Measurements from ENCODE around the gene SPON1.
A peak's percentile ranks its signal among the peaks of the same experiment; 100 is the strongest.
"Not testable (repeated sequence)": the region's sequence is repeated elsewhere in the genome, so short reads cannot be mapped to it uniquely, and the experiment has no call there.

Gene SPON1

DNA sequence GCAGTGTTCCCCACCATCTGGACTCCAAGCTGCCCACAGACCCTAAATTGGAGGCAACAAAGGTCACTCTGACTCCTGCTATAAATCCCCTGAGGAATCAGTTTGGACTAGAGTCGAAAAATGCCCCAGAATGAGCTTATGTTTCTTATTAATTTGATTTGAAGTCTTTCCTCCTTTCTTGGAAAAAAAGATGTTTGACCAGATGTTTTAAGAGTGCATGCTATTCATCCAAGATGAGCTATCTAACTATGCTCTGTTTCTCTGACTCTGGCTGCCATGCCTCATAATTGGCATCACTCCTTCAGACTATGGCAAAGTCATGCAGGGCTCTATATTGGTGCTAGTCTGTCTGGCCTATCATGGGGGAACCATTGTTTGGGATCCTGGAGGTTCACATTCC lies 174.0 kb downstream of the SPON1 start:
- no peak for DNase-seq

DNA sequence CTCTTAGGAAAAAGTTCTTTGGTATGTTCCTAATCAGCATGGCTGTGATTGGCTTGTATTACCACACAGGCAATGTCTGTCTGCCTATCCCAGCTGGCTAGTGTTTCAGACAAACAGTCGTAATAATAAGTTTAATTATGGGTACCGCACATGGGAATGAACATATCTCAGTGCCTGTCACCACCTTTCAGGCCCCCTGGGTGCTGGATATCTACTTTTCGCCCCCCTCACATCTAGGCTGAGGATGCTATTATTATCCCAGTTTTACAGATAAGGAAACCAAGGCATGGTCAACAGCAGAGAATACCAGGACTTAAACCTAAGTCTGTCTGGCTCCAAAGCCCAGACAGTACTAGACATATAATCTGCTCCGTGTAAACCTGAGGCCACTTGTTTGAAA lies 174.8 kb downstream of the SPON1 start:
- no peak for DNase-seq

DNA sequence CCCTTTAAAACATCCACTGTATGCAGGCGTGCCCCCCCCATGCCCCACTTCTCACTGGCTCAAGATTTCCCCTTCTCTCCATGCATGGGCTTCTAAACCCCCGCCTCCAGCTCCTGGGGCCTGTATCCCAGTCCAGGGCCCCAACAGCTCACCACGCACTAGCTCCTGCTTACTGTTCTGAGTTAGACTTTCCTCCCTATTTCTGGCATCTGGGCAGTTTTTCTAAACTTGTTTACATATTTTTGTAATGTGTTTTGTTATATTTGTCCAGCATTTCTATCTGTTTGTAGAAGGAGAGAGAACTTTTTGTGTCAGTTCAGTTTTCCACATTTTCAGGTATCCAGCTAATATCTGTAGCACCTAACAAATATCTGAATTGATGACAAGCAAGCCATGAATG lies 178.5 kb downstream of the SPON1 start:
- DNase-seq = no peak

DNA sequence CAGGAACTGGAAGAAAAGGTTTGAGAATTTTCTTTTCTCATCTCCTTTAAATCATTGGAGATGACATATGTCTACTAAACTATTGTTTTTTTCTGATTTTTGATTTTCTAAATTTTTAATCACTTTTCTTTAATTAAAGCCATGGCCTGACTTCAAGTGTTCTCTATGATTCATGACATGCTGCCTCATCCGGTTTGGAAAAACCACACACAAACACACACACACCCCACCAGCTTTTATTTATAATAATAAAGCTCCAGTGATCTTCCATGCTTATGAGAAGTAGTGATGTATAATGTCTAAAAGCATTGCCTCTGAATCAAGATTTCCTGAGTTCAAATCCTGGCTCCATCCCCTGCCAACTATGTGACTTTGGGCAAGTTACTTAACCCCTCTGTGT lies 179.2 kb downstream of the SPON1 start:
- no peak for DNase-seq

DNA sequence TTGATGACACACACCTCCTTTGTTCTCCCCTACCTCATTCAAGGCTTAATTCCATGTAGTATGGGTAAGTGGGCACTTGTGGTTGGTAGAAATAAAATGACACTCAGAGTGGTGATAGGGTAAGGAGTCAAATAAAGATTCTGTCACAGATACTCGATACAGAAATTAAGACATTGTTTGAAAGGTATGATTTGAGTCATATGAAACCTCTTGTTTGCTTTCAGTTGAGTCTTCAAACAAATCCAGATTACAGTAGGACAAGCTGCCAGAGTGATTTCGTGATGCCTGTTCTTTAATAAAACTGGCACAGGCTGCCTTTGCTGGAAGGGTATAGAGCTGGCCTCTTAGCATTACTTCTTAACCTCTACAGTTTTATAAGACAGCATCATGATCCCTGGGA lies 182.4 kb downstream of the SPON1 start:
- DNase-seq = no peak

DNA sequence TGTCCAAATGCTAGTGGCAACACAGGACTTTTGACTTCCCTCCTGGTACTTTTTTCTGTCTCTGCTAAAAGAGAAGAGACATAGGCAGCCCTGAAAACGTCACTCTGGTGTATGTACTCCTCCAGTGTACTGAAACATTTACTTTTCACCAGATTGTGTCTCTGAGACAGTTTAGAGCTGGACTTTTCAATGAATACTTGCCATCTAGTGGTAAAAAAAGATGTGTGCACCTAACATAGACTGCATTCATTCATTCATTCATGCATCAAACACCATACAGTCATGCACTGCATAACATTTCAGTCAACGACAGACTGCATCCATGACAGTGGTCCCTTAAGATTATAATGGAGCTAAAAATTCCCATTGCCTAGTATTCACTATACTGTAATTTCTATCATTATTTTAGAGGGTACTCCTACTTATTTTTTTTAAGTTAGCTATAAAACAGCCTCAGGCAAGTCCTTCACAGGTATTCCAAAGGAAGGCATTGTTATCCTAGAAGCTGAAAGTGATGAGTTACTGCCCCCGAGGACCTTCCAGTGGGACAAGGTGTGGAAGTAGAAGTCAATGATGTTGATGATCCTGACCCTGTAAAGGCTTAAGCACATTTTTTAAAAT lies 186.2 kb downstream of the SPON1 start:
- DNase-seq = peak; percentile 42

DNA sequence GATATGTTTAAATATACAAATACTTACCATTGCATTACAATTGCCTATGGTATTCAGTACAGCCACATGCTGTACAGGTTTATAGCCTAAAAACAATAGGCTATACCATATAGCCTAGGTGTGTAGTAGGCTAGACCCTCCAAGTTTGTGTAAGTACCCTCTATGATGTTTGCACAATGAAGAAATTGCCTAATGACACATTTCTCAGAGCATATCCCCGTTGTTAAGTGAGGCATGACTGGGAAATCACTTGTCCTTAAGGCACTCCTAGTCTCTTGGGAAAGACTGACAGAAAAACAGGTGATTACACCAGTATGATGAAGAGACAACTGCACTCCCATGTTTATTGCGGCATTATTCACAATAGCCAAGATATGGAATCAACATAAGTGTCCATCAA lies 187.2 kb downstream of the SPON1 start:
- no peak for DNase-seq

DNA sequence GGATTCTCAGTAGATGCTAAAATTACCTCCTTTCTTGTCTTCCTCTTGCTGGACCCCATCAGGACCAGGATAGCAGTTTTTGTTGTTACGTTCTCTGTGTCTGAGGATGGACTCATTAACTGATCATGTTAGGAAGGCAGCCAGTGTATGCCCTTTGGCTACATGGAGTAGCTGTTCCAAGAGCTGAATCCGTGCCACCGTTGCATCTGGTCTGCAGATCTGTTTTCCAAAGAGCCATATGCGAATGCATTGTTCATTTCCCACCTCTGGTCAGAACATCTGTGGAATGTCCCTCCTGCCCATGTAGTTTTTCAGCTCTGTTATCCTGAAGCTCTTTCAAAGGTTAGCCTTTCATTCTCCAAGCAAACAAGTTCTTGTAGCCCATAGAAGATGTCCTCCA lies 188.4 kb downstream of the SPON1 start:
- no peak for DNase-seq

DNA sequence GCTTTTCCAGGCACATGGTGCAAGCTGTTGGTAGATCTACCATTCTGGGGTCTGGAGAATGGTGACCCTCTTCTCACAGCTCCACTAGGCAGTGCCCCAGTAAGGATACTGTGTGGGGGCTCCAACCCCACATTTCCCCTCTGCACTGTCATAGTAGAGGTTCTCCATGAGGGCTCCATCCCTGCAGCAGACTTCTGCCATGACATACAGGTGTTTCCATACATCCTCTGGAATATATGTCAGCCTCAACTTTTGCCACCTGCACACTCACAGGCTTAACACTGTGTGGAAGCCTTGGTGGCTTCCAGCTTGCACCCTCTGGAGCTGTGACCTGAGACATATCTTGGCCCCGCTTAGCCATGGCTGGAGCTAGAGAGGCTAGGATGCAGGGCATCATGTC lies 191.6 kb downstream of the SPON1 start:
- not testable (repeated sequence) for DNase-seq

DNA sequence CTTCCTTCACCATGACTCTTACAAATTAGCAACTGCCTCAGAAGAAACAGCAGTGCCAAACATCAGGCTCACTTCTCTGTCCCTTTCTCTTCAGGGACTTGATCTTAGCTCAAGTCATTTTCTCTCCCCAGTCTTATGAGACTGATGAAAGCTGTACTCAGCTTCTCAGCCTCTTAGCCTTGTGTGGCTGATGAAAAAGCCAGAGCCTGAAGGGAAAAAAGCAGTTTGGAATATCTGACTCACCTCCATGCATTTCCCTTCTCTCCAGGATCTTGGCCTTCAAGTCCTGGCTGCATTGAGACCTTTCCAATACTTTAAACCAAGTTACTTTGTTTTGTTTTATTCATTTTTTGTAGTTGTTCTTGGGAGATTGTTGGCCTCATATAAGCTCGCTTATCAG lies 195.9 kb downstream of the SPON1 start:
- DNase-seq = no peak

DNA sequence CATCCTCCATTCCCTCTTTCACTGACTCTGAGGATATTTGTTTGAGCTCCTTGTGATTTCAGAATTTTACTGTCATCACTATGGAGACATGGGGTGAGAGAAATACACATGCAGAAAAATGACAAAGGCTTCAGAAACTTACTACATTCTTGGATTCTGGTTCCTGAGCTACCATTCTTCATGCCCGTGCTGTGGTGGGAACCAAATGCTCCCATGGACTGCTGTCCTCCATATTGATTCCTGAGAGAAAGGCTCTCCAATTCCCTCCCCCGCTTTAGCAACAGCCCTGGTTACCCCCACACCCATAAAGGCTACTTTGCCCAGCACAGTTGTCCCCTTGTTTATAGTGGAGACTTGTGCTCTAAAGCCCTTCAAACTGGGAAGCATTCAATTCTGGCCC lies 201.1 kb downstream of the SPON1 start:
- DNase-seq = no peak

DNA sequence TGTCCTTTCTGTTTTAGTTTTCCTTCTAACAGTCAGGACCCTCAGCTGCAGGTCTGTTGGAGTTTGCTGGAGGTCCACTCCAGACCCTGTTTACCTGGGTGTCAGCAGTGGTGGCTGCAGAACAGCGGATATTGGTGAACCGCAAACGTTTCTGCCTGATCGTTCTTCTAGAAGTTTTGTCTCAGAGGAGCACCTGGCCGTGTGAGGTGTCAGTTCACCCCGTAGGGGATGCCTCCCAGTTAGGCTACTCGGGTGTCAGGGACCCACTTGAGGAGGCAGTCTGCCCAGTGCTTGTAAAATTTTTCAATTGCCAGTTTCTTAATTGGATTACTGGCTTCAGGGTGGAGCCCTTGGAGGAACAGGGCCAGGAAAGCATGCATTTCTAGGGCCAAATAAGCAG lies 211.2 kb downstream of the SPON1 start:
- DNase-seq = not testable (repeated sequence)

DNA sequence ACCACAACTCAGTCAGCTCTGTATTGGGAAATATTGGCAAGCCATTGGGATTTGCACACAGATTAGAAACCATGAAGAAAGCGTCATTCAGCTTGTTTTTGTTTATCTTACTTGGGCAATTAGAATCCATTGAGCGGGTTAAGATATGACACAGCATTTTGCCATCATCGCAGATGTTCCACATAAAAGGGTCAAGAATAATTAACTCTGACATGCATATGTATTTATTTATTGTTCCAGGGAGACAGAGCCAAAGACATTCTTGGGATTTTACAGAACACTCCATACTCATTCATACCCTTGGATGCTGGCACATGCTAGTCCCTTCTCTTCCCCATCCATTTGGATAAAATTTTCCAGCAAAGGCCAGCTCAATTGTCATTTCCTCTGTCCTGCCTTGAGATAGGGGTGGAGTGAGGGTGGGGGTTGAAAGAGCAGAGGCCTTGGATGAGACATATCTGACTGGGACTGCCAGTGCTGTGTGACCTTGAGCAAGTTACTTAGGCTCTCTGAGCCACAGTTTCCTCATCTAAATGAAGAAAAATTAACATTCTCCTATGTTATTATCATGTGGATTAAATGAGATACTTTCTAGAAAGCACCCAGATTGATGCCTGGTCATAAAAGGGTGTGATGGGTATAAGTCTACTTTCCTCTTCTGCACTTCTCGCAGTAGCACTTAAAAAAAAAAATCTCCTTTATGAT lies 216.7 kb downstream of the SPON1 start:
- DNase-seq = no peak

DNA sequence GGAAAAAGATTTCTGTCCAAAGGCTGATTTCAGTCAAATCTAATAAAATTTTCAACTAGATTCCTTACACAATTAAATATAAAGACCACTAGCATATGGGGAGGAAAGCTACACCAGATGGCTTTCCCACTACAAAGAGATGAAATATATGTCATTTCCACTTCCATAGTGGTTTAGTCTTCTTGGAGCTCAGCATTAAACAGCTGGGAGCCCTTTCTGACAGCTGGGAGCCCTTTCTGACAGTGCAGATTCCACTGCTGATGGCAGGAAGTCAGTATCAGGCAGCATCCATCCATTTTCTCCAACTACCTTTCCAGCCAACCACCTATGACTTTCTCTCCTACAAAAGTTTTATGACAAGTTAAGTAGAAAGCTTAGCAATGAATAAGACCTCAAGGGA lies 218.6 kb downstream of the SPON1 start:
- DNase-seq = no peak

DNA sequence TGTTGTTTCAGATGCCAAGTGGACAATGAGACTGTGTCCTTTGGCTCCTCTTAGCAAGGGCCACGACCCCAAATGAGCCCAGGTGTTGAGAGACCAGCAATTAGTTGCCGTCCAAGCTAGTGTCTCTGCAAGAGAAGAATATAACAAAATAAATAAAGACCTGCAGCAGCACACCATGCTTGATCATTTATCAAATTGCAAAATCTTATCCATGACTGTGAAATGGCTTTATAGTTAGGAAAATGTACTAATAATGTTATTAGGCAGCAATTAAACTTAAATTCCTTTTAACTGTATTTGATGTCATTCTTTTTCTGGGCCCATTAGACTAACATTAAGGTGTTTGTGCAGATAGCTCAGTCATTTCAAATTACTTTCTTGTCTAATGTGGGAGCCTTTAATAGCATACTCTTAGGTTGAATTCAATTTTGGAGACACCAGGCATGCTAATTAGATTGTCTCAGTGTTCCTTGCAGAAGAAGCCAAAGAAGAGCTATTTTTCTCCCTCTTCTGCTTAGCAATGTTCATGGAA lies 220.4 kb downstream of the SPON1 start:
- no peak for DNase-seq

DNA sequence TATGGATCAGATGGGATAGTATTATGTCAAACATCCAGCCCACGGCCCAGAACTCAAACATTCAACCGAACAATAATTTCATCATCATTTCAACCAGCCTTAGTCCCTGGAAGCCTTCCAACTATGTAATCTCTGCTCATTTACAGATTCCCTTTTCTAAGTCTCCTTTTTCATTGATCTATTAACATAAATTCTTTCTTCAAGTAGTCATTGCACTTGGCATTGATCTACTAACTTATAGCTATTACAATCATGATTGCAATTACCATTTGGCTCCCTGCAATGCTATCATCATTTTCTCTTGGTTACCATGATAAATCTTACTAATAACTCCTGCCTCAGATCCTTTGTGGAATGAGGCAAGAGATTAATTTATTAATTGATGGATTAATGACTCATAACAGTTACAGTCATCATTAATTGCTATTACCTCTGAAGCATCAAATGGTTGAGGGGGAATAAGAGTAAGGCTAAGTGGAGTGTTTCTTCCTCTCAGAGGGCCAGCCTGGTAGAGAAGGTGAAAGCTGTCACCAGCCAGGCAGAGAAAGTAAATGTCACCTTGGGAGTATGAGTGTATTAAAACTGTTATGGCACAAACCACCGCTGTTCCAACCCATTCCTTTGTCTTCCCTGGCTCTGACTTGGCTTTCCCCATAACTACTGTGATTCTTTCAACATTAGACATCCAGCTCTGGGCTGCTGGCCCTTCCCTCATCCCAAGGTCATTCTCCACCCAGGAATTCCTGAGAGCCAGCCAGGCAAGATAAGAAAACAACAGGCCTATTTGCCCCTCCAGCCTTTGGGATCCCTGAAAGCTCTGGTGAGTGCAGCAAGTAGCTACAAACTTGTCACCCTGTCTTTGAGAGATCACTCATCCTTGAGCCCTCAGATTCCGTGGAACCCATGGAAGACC lies 221.8 kb downstream of the SPON1 start:
- no peak for DNase-seq

DNA sequence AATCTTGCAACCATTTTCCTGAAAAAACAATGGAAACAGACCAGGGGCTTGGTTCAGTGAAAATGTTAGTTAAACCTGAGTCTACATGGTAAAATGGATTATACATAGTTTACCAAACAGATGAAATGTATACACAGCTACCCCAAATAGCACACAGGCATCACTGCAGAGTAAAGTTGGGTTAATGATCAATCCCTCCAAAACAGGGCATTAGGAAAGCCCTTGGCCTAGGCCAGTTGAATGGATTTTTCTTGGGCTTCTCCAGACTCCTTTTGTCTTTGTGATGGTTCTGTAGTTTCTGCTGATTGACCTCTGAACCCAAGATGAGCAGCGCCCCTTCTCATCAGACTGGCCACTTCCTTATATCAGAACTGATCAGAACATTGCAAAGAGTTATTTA lies 222.9 kb downstream of the SPON1 start:
- DNase-seq = no peak

DNA sequence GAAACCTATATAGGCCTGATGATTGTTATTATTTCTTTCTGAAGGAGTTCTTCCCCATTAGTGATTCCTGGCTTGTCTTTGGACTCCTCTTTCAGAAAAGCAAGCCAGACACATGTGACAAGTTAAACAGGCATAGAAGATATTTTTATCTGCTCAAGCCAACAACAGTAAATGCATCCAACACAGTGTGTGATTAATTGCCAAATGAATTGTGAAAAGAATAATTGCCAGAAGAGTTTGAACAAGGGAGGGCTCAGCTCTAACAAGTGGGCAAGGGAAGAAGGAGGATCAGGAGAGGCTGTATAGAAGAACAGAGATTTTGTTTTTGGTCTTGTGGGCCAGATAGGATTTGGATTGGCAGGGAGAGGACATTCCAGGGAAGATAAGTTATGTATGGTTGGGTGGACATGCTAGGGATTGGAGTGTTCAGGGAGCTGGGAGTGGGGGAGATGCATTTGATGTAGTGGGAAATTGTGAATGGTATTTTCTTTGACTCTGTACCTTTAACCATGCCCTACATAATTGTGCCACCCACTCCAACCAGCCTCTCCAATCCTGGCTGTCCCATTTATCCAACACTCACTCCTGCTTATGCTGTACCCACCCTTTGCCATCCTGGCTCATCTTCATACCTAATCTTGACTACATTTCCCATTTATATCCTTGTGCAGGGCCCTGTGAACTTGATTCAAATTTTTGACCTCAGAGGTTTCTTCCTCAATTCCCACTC lies 223.7 kb downstream of the SPON1 start:
- DNase-seq = no peak

DNA sequence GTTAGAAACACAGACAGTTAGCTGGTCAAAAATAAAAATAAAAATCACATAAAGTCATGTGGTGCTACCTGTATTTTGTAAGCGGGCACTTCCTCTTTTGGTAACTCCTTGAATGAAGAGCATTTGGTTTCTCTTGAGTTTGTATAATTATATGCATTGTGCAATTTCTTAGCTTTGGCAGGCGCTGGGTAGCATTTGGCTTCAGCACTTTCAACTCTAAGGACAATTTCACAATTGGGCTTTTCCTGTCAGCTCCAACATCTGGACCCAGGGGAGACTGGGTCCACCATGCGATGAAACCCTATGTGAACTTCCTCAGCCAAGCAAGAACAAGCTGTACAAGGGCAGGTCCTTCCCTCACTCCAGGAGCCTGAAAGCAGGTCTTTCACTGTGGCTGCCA lies 227.4 kb downstream of the SPON1 start:
- DNase-seq = no peak

DNA sequence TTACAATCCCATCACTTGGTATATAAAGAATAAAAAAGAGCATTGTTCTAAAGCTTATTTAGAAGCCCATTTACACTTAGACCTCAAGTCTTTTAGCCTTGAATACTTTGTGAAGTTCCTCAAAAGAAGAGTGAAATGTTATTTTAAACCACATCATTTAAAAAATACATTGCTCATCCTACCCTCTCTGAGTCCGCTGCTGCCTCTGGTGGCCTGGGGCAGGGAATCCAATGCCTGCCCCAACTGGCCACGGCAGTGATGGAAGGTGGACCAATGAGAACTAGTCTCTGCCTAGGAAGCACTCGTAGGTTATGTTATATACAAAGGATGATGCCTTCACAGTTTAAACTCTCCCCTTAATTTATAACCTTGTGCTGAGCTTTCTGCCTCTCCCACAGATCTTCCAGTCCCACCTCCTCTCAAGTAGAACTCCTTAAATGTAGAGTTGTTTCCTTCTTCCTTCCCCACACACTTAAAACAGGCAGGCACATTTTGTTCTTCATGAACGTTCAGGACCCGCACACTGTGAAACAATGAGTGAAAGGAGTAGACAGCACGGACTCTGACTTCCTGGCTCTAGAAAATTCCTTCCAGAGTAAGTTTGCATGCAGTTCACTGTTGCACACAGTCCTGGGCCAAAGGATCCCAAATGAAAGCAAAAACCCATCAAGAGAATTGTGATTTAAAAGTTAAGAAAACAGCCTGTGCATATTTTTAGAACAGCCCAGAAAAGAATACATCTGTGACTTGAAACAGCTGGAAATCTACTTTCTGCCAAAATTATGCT lies 228.7 kb downstream of the SPON1 start:
- DNase-seq = no peak

DNA sequence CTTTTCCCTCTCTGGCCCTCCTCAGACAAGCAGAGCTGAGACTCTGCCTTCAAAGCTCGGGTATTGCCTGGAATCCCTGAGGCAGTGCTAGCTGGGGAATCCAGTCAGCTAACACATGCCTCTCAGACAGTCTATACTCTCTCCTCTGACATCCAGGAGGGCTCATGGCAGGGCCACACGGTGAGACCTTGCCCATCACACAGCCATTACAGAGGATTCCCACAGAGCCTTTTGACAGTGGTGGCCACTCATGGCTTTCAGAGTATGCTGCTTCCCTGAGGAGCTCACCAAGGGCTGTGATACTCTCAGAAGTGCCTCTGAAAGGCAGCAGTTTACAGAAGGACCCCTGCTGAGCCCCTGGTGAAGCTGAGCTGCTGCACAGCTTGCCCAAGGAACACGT lies 231.1 kb downstream of the SPON1 start:
- DNase-seq = no peak

Data from hematopoietic multipotent progenitor cell treated with erythropoietin and hydrocortisone succinate and interleukin-3 and kit ligand, for 8 days (in vitro differentiated cells).